Lung (tissue), 12 donors: ENCODE measurements around the gene BRD4. TPM values are rescaled to one million over a fixed set of nuclear protein-coding genes. Genes with fewer than 3 reads are reported as not detected.
A peak's percentile ranks its signal among the peaks of the same experiment; 100 is the strongest.

Experiments
- ATAC-seq: fragments of 200-7000 bp; cut with Tn5 transposase; one replicate; pipeline ENCODE4 v1.9.1; 2020; ENCODE audit warnings: moderate number of reproducible peaks; ENCODE audit not compliant: insufficient read depth, low FRiP score
- DNase-seq, 3 donors: peaks; one replicate each; pipeline ENCODE4 v3.0.0-alpha.2; 2013 to 2017
- H3K27ac ChIP-seq, 2 donors: one replicate each; pipeline ENCODE4 v1.5.1; 2013; ENCODE audit warnings: mild to moderate bottlenecking in 2 of 2, moderate library complexity in 2 of 2, control low read depth in 1 of 2, inconsistent platforms in 1 of 2, low read depth in 1 of 2, low read length in 1 of 2
- H3K27me3 ChIP-seq, 3 donors: one replicate each; pipeline ENCODE4 v1.5.1; 2013; ENCODE audit warnings: low read length in 2 of 3; ENCODE audit not compliant: control insufficient read depth in 3 of 3, insufficient read depth in 3 of 3
- H3K36me3 ChIP-seq, 4 donors: one replicate each; pipeline ENCODE4 v1.5.1; 2013; ENCODE audit warnings: low read length in 4 of 4, mild to moderate bottlenecking in 1 of 4, moderate library complexity in 1 of 4; ENCODE audit not compliant: control insufficient read depth in 4 of 4, insufficient read depth in 4 of 4
- H3K4me1 ChIP-seq, 5 donors: one replicate each; pipeline ENCODE4 v1.5.1; 2013; ENCODE audit warnings: low read length in 5 of 5, mild to moderate bottlenecking in 2 of 5, moderate library complexity in 1 of 5; ENCODE audit not compliant: control insufficient read depth in 5 of 5, insufficient read depth in 5 of 5
- H3K4me3 ChIP-seq: one replicate; pipeline ENCODE4 v1.5.1; 2013; ENCODE audit warnings: mild to moderate bottlenecking, control low read depth, moderate library complexity
- H3K9ac ChIP-seq, 2 donors: one replicate each; pipeline ENCODE4 v1.5.1; 2013; ENCODE audit warnings: low read length in 2 of 2, control low read depth in 1 of 2; ENCODE audit not compliant: insufficient read depth in 1 of 2
- H3K9me3 ChIP-seq, 4 donors: one replicate each; pipeline ENCODE4 v1.5.1; 2013; ENCODE audit warnings: low read length in 3 of 4, mild to moderate bottlenecking in 1 of 4, moderate library complexity in 1 of 4; ENCODE audit not compliant: control insufficient read depth in 4 of 4, insufficient read depth in 3 of 4
- CTCF ChIP-seq: IDR thresholded peaks from 2 replicates; pipeline ENCODE4 v1.5.1; 2012; ENCODE audit warnings: mild to moderate bottlenecking; ENCODE audit errors: control extremely low read depth, extremely low read depth
- WGBS, 2 donors: extraction: QIAGEN DNeasy Blood & Tissue Kit; methylation state at CpG; one replicate each; pipeline ENCODE4 v1.1.7; 2013; 5-methylcytosine and 5-hydroxymethylcytosine counted together
- polyA plus RNA-seq, 2 donors: library from polyadenylated mRNA; stranded (reverse); fragments of 200-250 nt; gene quantifications; one replicate each; pipeline ENCODE4 v1.2.1, GENCODE V29; 2013
- total RNA-seq, 2 donors: library from RNA; depleted of rRNA in 1 of 2; stranded (reverse); fragments of >200 nt in 1 of 2; gene quantifications; one replicate each; pipeline ENCODE4 v1.2.1, GENCODE V29; 2014 to 2021
- donor health status: control.
- donor health status: control.
- donor health status: Bipolar disorder and iron deficiency.
- donor health status: healthy.
- donor health status: DM: yes; HTN: yes; CAD: no.

BRD4 gene
- total and polyA plus RNA-seq, 4 donors, result 23.2 to 89.0 (median 37.7) TPM

- WGBS, 2 donors, result 90 to 95% methylated on average over 29 of the region's 29 CpGs
- H3K4me1 ChIP-seq, result no peaks in the 10 kb centered on the region
- H3K4me3 ChIP-seq, result no peak overlapping the region
- peaks cover 5 to 60% (median 34%) of the 10 kb centered on the region in 4 donors for H3K36me3 ChIP-seq
- H3K9ac ChIP-seq, result no peak overlapping the region
- TF ChIP-seq CTCF, result no peak
- peaks cover 0 to 2% (median 0%) of the 10 kb centered on the region in 4 donors for H3K9me3 ChIP-seq
- no peaks in the 10 kb centered on the region for H3K27me3 ChIP-seq
- DNase-seq (no peak), ATAC-seq (no peak)
- H3K27ac ChIP-seq, result peak overlapping the region in 1 of 2 donors; percentile 37
Observed at GRCh38 chr19:15238639-15239155, 93.6 kb downstream of the BRD4 start.

- 89 to 92% methylated on average over 42 of the region's 42 CpGs for WGBS, 2 donors
- DNase-seq, result no peak
Observed at GRCh38 chr19:15237759-15238638, 94.3 kb downstream of the BRD4 start.

GRCh38 chr19:15236886-15237285 is 95.5 kb downstream of the BRD4 start:
- Histone ChIP-seq H3K9ac (no peak overlapping the region), H3K9me3 (peaks cover 0 to 4% (median 0%) of the 10 kb centered on the region in 4 donors), H3K4me3 (no peak overlapping the region), H3K27me3 (peaks cover 0 to 4% (median 0%) of the 10 kb centered on the region in 3 donors), H3K27ac (no peak overlapping the region), H3K4me1 (peaks cover 0 to 6% (median 0%) of the 10 kb centered on the region in 5 donors), H3K36me3 (peaks cover 5 to 46% (median 23%) of the 10 kb centered on the region in 4 donors)
- 90 to 97% methylated on average over 9 of the region's 9 CpGs for WGBS, 2 donors
- DNase-seq (no peak), ATAC-seq (no peak)
- no peak for TF ChIP-seq CTCF

More at GRCh38 chr19:15237759-15238638, 94.3 kb downstream of the BRD4 start:
- ATAC-seq, result no peak
- no peak for TF ChIP-seq CTCF
- H3K4me3 ChIP-seq, result no peak overlapping the region
- H3K27me3 ChIP-seq, result no peaks in the 10 kb centered on the region
- peaks cover 0 to 2% (median 0%) of the 10 kb centered on the region in 5 donors for H3K4me1 ChIP-seq
- H3K36me3 ChIP-seq, result peaks cover 5 to 53% (median 30%) of the 10 kb centered on the region in 4 donors
- H3K27ac ChIP-seq, result peak overlapping the region in 1 of 2 donors; percentile 37
- H3K9ac ChIP-seq, result no peak overlapping the region
- H3K9me3 ChIP-seq, result peaks cover 0 to 2% (median 0%) of the 10 kb centered on the region in 4 donors
